ENCODE results near the gene CTNNBL1.

DNA sequence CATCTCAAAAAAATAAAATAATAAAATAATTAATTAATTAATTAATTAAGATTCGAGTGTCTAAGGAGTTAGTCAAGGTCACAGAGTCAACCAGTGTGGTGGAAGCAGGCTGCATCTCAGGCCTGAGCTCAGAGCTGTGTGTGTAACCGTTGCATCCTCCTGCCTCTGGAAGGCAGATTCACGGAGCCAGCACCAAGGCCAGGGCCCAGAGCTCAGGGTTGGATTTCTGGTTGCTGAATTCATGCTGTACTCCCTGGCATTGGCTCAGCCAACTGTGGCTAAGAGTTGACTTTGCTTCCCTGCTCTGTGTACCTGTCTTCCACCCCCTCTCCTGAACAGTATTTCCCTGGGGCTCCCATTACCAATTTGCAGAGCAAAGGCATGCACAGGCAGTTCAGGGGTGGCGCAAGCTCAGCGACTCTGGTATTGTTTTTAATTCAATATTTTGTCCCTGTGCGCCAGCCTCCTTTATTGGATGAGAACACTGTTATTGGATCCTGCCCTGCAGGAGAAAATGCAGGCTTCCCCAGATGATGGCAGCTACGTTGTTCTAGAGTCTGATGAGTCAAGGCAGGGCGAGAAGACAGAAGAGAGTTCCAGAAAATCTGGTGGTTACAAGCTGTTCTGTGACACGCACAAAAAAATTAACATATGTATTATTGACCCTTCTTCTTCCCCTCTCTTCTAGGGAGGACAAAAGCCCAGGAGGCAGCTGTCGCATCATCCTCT is 12.3 kb upstream of the CTNNBL1 start:
- TF ChIP-seq EZH2 (IDR thresholded peaks at IDR 0.05; ENCODE audit: insufficient read depth, poor library complexity, severe bottlenecking): no peak
- TF ChIP-seq EZH2phosphoT487 (IDR thresholded peaks at IDR 0.05; ENCODE audit: insufficient read depth, low read depth): no peak

Measured in GM23248 (cell line).